SKM-1 (cell line): ENCODE data around the gene MIDN.

Source experiments
- DNase-seq: peaks from one replicate; lab custom pipeline; 2025; ENCODE audit not compliant: unreplicated experiment; lab: John Stamatoyannopoulos, UW

The MIDN gene

DNA sequence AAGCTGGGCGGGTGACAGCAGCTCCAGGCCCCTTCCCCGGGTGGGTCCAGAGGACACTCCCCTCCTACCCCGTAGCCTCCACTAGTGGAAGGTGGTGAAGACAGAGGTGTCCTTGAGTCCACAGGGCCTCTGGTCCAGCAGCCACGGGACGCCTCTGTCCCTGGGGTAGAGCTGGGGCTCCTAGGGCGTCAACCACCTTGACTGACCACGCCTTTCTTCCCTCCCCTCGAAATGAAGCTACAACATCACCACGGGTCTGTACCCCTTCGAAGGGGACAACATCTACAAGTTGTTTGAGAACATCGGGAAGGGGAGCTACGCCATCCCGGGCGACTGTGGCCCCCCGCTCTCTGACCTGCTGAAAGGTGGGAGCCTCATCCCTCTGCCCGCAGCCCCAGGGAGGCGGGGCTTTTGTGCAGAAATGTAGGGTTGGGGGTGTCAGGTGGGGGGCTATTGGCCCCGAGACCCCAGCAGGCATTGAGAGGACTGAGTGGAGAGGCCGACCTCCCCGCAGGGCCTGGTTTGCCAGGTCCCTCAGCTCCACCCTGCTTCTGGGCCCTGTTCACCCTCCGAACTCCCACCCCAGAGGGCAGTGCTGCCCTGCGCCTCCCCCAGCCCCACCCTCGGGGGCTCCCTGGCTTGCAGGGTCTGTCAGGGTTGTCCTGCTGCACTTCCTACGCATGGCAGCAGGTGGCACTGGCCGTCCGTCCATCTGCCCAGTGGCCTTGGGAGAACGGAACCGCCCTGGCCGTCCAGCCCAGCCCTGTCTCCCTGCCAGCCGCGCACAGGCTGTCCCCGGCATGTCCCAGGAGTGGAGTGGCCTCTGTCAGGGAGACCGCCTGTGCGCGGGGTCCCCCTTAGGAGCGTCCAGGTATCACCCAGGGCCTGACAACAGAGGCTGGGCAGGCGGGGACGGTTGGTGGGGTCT is 27.1 kb upstream of the MIDN start:
- no peak for DNase-seq

DNA sequence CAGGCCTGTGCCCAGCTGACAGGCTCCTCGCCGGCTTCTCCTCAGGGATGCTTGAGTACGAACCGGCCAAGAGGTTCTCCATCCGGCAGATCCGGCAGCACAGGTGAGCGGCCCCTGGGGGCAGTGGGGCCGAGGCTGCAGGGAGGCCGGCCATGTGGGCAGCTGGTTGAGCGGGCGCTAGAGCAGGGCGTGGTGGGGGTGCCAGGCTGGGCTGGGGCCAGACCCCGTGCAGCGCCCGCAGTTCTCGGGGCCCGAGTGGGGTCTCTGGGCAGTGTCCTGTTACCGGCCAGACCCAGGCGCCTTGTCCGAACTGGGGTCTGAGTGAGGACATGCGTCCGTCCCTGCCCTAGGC is 26.5 kb upstream of the MIDN start:
- DNase-seq = no peak

DNA sequence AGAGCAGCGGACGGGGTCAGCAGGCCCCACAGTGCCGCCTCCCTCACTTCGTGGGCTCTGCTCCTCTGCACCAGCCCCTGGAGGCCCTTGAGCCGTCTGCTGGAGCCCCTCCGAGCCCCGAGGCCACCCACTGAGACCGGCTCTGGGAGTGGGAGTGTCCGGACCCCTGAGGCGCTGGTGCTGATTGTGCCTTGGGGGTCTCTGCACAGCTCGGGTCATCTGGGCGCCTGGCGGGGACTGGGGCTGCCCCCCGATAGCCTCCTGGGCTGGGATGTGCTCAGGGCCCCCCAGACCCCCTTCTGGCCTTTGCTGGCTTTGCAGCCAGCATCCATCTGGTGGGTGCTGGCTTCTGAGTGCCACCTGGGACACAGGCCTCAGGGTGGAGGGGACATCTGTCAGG is 26.0 kb upstream of the MIDN start:
- DNase-seq = no peak

DNA sequence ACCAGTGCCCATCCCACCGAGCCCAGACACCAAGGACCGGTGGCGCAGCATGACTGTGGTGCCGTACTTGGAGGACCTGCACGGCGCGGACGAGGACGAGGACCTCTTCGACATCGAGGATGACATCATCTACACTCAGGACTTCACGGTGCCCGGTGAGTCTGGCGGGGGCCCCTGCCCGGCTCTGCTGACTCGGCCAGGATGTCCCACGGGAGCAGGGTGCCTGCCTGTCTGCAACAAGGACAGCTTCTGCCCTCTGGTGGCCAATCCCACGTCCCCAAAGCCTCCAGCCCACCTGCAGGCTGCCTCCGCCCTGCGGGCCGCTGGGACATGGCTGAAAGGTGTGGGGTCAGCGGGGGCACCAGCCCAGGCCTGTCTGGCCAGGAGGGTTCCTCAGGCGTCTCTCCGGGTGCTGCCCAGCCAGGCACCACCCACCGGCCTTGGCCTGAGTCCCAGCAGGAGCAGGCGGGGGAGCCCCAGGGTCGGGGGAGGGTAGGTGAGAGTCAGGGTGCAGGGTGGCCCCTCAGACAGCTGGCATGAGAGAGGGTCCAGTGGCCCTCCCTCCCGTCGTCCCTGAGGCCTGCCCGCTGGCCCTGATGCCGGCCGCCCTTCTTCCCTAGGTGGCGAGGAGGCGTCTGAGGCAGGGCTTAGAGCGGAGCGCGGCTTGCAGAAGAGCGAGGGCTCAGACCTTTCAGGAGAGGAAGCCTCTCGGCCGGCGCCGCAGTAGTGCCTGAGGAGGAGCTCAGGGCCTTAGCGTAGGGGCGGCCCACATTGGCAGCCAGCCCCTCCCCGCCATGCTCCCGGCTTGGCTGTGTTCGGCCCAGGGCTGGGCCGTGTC is 25.1 kb upstream of the MIDN start:
- no peak for DNase-seq

DNA sequence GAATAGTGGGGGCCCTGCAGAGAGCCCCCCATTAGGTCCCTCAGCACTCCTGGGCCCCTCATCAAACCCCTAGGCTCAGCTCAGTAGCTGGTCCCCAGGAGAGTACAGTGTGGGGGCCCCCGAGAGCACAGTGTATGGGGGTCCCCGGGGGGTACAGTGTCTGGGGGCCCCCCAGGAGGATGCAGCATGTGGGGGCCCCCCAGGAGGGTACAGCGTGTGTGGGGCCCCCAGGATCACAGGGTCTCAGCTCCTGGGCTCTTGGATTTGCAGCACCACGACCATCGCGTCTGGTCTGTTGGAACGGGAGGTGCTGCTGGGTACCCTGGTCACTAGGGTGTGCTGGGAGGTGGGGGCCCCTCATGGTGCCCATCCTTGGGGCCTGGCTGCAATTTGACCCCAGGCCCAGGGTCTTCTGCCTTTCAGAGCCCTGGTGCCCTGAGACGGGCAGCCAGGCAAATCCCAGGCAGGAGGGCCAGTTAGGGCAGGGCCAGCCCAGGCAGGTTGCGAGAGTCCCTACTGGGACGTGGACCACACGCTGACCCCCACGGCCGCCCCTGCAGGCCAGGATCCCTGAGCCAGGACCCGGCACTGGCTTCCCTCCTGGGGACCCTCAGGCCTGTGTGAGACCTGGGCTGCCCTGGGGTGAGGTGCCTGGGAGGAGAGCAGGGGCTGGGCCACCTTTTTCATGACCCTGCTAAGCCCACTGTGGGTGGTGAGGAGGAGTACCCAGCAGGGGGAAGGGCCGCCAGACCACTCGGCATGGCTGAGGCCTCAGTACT is 24.1 kb upstream of the MIDN start:
- no peak for DNase-seq

DNA sequence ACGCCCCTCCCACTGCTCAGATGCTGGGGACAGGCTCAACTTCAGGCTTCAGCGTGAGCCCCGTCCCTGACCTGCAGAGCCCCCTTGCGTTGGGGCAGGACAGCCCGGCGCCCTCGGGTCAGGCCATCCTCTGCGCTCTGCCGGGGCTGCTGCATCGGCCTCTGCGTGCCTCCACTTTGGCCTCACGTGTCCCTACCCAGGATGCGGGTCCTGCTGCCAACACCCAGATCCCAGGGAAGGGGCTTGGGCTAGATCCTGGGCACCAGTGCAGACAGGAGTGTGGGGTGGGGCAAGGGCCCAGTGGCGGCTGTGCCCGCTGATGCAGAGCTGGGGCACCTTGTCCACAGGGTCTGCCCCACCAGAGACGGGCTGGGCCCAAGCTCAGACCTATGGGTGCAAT is 23.5 kb upstream of the MIDN start:
- DNase-seq = no peak

DNA sequence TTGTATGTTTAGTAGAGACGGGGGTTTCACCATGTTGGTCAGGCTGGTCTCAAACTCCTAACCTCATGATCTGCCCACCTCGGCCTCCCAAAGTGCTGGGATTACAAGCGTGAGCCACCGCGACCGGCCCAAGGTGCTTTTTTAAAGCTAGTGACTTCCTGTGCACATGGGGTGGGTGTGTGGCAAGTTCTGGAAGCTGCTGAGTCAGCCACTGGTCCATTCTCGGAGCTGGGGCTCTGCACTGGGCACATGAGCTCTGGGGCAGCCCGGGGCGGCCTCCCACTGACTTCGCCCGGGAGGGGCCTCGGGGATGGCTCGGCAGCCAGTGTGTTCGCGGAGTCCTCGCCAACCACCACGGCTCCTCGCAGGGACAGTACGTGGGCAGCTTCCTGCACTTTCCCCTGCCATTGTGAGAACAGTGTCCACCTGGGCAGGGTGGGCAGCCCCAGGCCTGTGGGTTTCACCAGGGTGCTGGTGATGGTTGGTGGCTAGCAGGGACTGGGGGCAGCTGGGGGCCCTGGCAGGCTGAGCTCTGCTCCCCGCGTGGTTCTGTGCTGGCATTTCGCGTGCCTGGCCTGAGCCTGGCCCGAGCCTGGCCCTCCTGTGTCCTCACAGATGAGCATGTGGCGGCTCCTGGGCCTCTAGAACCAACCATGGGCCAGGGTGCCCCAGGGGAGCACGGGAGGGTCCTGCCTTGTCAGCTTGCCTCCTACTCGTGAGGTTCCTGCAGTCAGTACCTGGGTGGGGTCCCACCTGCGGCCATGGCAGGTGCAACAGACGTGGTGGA is 22.8 kb upstream of the MIDN start:
- DNase-seq = no peak

DNA sequence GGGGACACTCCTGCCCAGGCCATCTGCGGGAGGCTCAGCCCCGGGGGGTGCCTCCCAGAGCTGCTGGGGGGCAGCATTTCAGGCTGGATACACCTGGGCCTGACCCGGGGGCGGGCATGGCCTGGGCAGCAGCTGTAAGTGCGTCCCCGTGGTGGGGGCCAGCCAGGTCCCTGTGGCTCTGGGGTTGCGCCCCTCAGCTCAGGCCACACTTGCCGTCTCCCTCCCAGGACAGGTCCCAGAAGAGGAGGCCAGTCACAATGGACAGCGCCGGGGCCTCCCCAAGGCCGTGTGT is 22.2 kb upstream of the MIDN start:
- DNase-seq = no peak

DNA sequence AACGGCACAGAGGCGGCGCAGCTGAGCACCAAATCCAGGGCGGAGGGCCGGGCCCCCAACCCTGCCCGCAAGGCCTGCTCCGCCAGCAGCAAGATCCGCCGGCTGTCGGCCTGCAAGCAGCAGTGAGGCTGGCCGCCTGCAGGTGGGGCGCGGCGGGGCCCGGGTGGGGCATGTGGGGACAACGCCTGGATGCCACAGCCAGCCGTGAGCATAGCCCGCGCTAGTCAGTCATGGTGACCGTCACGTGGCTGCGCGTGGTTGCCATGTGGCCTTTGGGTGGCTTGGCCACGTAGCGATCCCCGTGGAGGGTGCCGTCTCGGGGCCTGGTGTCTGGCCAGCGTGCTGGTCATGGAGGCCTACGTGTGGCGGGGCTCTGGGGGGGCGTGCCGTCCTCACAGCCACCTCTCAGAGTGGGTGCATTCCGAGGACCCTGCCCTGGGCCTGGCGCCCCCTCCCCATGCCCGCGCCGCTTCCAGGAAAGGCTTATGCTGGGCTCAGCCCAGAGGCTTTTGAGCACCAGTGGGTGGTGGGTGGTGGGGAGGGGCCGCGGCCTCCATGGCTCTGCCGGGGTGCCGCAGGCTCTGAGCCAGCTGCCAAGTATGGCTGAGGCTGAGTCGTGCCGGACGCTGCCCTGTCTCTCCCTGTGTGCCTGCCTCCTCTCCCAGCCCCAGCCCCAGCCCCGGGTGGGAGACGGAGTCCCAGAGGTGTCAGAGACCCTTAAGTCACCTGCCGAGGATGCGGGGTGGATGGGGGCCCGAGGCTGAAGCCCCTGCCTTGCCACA is 21.7 kb upstream of the MIDN start:
- no peak for DNase-seq

DNA sequence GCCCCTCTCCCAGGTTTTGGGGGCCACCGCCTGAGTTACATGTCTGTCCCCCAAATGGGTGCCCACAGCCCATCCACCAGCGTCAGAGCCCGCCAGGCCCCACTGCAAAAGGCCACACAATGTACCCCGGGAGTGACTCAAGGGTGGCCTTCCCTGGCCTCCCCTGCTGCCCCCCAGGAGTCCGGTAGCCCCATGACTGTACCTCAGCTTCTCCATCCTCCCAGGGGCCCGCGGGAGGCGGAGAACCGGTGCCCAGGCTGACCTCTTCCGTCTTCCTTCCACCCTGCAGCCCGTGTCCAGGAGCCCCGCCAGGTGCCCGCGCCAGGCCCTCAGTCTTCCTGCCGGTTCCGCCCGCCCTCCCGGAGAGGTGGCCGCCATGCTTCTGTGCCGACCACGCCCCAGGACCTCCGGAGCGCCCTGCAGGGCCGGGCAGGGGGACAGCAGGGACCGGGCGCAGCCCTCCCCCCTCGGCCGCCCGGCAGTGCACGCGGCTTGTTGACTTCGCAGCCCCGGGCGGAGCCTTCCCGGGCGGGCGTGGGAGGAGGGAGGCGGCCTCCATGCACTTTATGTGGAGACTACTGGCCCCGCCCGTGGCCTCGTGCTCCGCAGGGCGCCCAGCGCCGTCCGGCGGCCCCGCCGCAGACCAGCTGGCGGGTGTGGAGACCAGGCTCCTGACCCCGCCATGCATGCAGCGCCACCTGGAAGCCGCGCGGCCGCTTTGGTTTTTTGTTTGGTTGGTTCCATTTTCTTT is 20.9 kb upstream of the MIDN start:
- DNase-seq = no peak

DNA sequence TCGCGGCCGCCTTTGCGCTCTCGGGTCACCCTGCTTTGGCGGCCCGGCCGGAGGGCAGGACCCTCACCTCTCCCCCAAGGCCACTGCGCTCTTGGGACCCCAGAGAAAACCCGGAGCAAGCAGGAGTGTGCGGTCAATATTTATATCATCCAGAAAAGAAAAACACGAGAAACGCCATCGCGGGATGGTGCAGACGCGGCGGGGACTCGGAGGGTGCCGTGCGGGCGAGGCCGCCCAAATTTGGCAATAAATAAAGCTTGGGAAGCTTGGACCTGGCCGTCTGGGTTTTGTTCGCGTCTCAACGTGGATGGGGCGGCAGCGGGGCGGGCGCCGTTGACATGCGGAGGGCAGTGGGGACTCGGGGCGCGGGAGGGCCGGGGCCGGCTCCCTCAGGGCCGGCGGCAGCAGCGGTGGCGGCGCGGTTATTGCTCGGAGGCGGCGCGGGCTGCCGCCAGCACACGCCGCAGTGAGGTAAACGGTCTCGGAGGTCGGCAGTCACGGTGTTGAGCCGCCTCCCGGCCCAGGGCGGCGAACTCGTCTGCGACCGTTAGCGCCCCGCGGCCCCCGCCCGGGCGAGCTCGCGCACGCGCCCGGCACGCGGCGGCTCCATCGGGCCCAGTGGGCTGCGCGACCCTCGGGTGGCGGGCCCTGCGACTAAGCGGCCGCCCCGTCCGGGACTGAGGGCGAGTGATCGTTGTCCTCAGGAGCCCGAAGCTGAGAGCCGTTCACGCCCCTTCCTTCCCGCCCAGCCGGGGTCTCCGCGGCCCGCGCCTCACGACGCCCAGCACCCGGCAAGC is 20.0 kb upstream of the MIDN start:
- no peak for DNase-seq

DNA sequence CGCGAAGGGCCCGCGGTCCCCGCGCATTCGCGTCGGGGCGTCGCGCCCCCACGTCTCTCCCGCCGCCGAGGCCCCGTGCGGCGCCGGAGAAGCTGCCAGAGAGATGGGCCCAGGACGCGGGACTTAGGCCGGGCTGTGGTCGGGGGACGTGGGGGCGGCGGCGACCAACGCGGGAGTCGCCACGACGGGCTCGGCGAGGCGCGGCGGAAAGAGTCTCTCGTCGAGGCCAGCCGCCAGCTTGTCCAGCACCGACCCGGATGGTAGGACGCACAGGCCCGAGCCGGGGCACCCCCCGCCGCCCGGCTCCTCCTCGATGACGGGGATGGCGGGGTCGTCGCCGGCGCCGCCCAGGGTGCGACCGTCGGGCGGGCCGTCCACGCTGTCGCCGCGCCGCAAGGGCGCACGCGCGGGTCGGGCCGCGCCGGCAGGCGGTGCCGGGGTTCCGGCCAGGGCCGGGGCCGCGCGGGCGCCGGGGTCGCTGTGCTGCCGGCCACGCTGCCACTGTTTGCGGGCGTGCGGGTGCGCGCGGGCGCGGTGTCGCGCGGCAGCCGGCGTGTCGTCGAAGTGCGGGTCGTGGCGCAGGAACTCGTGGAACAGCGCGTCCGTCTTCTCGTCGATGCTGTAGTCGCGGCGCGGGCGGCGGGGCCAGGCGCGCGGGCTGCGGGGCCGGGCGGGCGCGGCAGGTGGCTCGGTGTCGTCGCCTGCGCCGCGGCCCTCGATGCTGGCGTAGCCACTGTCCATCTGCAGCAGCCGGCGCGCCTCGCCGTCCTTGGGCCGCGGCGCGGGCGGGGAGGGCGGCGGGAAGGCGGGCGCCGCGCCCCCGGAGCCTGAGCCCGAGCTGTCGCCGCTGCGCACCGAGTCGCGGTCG is 19.1 kb upstream of the MIDN start:
- DNase-seq = no peak

DNA sequence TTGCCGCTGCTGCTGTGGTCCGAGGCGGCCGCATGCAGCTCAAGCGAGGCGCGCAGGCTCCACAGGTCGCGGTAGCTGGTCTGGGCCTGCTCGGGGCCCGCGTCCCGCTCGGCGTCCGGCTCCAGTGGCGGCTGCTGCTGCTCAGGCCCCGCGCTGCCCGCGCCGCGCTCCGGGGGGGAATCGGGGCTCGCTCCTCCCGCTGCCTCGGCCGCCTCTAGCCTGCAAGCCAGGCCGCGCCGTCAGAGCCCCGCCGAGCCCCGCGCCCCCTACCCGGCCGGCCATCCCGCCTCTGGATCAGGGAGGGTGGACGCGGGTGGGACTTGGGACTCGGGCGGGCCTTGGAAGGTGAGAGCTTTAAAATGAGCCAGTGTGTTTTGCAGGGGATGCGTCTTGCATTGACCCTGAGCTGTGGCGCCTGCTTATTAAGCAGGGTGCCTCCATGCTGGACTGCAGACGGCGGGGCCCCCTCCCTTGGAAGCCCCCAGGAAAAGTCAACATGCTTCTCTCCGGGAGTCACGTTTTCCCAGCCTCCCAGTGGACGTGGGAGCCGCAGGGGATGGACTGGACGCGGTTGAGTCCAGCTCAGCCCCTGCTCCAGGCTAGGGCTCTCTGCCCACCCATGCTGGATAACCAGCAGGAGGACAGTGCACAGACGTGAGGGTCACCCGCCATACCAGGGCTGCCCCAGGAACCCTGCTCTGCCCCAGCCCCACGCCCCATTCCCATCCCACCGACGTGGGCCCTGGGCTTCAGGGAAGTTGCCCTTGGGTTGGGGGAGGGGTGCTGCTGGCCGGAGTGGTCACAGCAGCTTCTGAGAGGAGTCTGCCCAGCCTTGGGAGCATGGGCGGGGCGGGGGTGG is 18.2 kb upstream of the MIDN start:
- DNase-seq = no peak

DNA sequence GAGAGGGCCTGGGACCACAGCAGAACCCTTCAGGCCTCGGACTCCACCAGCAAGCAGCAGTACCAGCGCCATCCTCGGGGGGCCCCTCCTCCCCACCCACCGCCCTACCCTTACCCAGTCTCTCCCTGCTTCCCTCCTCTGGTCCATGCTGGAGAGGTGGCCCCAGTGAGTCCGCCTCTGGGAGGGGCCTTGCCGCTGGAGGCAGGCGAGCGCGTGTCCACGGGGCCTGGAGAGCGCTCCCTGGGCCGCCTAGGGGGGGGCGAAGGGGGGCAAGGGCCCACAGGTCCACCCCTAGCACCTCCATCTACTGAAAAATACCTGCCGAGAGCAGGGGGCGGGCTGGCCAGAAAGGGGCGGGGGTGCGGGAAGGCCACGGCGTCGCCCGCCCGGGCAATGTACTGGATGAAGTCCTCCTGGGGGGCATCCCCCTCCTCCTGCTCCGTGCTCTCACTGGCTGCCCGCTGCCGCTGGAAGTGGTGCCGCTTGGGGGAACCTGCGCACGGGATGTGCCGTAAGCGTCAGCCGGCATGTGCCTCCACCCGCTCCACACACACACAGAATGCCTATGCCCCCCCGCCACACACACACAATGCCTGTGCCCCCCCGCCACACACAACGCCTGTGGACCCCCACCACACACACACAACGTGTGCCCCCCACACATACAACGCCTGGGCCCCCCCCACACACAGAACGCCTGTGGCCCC is 17.4 kb upstream of the MIDN start:
- DNase-seq = no peak

DNA sequence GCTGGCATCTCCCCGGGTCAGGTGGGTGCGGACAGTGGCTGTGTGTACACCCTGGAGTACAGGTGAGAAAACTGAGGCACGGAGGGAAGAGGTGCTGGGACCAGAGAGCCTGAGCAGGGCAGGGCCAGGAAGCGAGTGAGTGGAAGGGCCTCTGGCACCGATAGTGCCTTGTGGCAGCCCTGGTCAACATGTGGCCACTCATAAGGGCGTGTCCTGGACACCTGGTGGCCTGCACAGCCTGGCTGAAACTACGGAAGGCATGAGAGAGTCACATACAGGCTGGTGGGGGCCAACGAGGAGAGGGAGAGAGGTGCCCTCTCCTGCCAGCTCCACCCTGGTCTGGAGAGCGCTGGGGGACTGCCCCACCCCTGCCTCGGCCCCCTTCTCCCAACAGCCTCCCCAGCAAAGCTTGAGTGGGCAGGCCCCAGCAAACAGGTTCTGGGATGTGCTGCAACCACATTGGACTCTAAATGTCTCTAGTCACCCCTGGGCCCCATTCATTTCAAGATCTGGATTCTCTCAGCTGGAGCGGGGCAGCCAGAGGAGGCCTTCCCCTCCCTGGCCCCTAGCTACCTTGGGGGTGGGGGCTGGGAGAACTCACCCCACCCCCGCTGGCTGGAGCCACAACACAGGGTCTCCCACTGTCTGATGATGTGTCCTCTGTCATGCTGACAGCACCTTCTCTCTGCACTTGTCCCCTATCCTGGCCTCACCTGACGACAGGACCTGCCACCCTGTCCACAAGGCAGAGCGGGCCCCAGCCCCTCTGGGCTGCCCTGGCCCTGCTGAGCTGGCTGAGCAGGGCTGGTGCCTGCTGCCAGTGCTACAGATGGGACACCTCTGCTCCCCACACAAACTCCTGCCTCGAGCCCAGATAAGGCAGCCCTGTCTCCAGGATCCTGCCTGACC is 16.4 kb upstream of the MIDN start:
- no peak for DNase-seq
